H9 (cell line): ENCODE results near the gene NANOS2. TPM values are rescaled to one million over a fixed set of nuclear protein-coding genes. Genes with fewer than 3 reads are reported as not detected.

ENCODE experiments used
- DNase-seq: peaks from one replicate; pipeline ENCODE4 v3.0.0-alpha.2; 2017
- H2AFZ ChIP-seq: one replicate; pipeline ENCODE4 v1.6.1; 2013; ENCODE audit warnings: mild to moderate bottlenecking, low read length, control low read depth, moderate library complexity
- H2AK5ac ChIP-seq: 2 replicates; pipeline ENCODE4 v1.6.1; 2013; ENCODE audit warnings: low read length, control low read depth, mixed read lengths; ENCODE audit not compliant: insufficient read length
- H2BK120ac ChIP-seq: one replicate; pipeline ENCODE4 v1.6.1; 2013; ENCODE audit warnings: low read depth, mild to moderate bottlenecking, low read length, control low read depth, inconsistent platforms; ENCODE audit not compliant: poor library complexity, severe bottlenecking
- H2BK12ac ChIP-seq: 2 replicates; pipeline ENCODE4 v1.6.1; 2013; ENCODE audit warnings: low read length, control low read depth, mixed read lengths, low read depth; ENCODE audit not compliant: insufficient read length
- H2BK15ac ChIP-seq: 2 replicates; pipeline ENCODE4 v1.6.1; 2013; ENCODE audit warnings: low read depth, low read length, control low read depth
- H2BK20ac ChIP-seq: one replicate; pipeline ENCODE4 v1.6.1; 2013; ENCODE audit warnings: low read depth, mild to moderate bottlenecking, low read length, control low read depth, inconsistent platforms; ENCODE audit not compliant: poor library complexity, severe bottlenecking
- H2BK5ac ChIP-seq: 2 replicates; pipeline ENCODE4 v1.6.1; 2013; ENCODE audit warnings: low read length, control low read depth, mixed read lengths; ENCODE audit not compliant: insufficient read length
- H3K14ac ChIP-seq: 2 replicates; pipeline ENCODE4 v1.6.1; 2013; ENCODE audit warnings: low read length, control low read depth; ENCODE audit not compliant: insufficient read depth
- H3K18ac ChIP-seq: 2 replicates; pipeline ENCODE4 v1.6.1; 2013; ENCODE audit warnings: low read depth, mild to moderate bottlenecking, mixed read lengths, low read length, control low read depth; ENCODE audit not compliant: insufficient read length
- H3K23ac ChIP-seq: 2 replicates; pipeline ENCODE4 v1.6.1; 2013; ENCODE audit warnings: low read length, control low read depth, mixed read lengths, low read depth; ENCODE audit not compliant: insufficient read length
- H3K23me2 ChIP-seq: 2 replicates; pipeline ENCODE4 v1.6.1; 2013; ENCODE audit warnings: low read depth, mild to moderate bottlenecking, mixed read lengths, low read length, control low read depth; ENCODE audit not compliant: insufficient read length, poor library complexity, severe bottlenecking
- H3K27ac ChIP-seq: 2 replicates; pipeline ENCODE4 v1.5.1; 2013; ENCODE audit warnings: low read length, control low read depth, mixed read lengths, low read depth; ENCODE audit not compliant: insufficient read length
- H3K27me3 ChIP-seq: 2 replicates; pipeline ENCODE4 v1.6.1; 2013; ENCODE audit warnings: low read length, control low read depth, inconsistent platforms; ENCODE audit not compliant: insufficient read depth
- H3K4ac ChIP-seq: 2 replicates; pipeline ENCODE4 v1.6.1; 2013; ENCODE audit warnings: low read depth, mild to moderate bottlenecking, control low read depth, inconsistent platforms, low read length, moderate library complexity
- H3K4me1 ChIP-seq: 2 replicates; pipeline ENCODE4 v1.6.1; 2013; ENCODE audit warnings: low read length, control low read depth, inconsistent platforms; ENCODE audit not compliant: insufficient read depth
- H3K4me2 ChIP-seq: 2 replicates; pipeline ENCODE4 v1.6.1; 2013; ENCODE audit warnings: low read length, control low read depth, mixed read lengths; ENCODE audit not compliant: insufficient read length, insufficient read depth
- H3K56ac ChIP-seq: 2 replicates; pipeline ENCODE4 v1.6.1; 2013; ENCODE audit warnings: low read depth, mild to moderate bottlenecking, mixed read lengths, low read length, control low read depth; ENCODE audit not compliant: insufficient read length
- H3K79me1 ChIP-seq: 2 replicates; pipeline ENCODE4 v1.6.1; 2013; ENCODE audit warnings: low read depth, mild to moderate bottlenecking, moderate library complexity, low read length, control low read depth, inconsistent platforms; ENCODE audit not compliant: insufficient read depth, poor library complexity, severe bottlenecking
- H3K79me2 ChIP-seq: 2 replicates; pipeline ENCODE4 v1.6.1; 2013; ENCODE audit warnings: low read length, control low read depth, inconsistent platforms; ENCODE audit not compliant: insufficient read depth
- H3K9ac ChIP-seq: 2 replicates; pipeline ENCODE4 v1.6.1; 2013; ENCODE audit warnings: low read length, control low read depth, mixed read lengths; ENCODE audit not compliant: insufficient read length; ENCODE audit errors: extremely low read depth
- H3K9me3 ChIP-seq: one replicate; pipeline ENCODE4 v1.6.1; 2013; ENCODE audit warnings: low read depth, low read length, inconsistent platforms; ENCODE audit not compliant: control insufficient read depth
- H3T11ph ChIP-seq: one replicate; pipeline ENCODE4 v1.6.1; 2013; ENCODE audit warnings: mild to moderate bottlenecking, low read length, control low read depth, inconsistent platforms
- H4K20me1 ChIP-seq: one replicate; pipeline ENCODE4 v1.6.1; 2013; ENCODE audit not compliant: control insufficient read depth, insufficient read length, insufficient read depth
- H4K5ac ChIP-seq: 2 replicates; pipeline ENCODE4 v1.6.1; 2013; ENCODE audit warnings: low read depth, mild to moderate bottlenecking, mixed read lengths, low read length, control low read depth; ENCODE audit not compliant: insufficient read length
- H4K8ac ChIP-seq: replicated peaks from 2 replicates; pipeline ENCODE4 v1.6.1; 2013; ENCODE audit warnings: low read length, control low read depth, mixed read lengths, low read depth; ENCODE audit not compliant: insufficient read length
- H4K91ac ChIP-seq: 2 replicates; pipeline ENCODE4 v1.6.1; 2013; ENCODE audit warnings: low read depth, mild to moderate bottlenecking, moderate library complexity, mixed read lengths, low read length, control low read depth; ENCODE audit not compliant: insufficient read length
- H3K27ac Mint-ChIP-seq, 3 experiments: 2 replicates in 2 of 3; 3 replicates in 1 of 3; pipeline ENCODE4 v1.8.0; 2020 to 2021; ENCODE audit warnings: mixed read lengths in 3 of 3, mild to moderate bottlenecking in 1 of 3, moderate library complexity in 1 of 3
- H3K27me3 Mint-ChIP-seq: 2 replicates; pipeline ENCODE4 v1.8.0; 2021; ENCODE audit warnings: low read depth, mild to moderate bottlenecking, moderate library complexity, mixed read lengths
- H3K36me3 Mint-ChIP-seq, 3 experiments: 2 replicates in 2 of 3; 3 replicates in 1 of 3; pipeline ENCODE4 v1.8.0; 2020 to 2021; ENCODE audit warnings: low read depth in 3 of 3, mixed read lengths in 3 of 3; ENCODE audit not compliant: insufficient read depth in 1 of 3
- H3K4me1 Mint-ChIP-seq, 2 experiments: 2 replicates each; pipeline ENCODE4 v1.8.0; 2020; ENCODE audit warnings: mixed read lengths in 2 of 2
- H3K4me3 Mint-ChIP-seq, 2 experiments: 2 replicates in 1 of 2; 3 replicates in 1 of 2; pipeline ENCODE4 v1.8.0; 2020 to 2021; ENCODE audit warnings: mild to moderate bottlenecking in 2 of 2, mixed read lengths in 2 of 2, moderate library complexity in 1 of 2
- H3K9me3 Mint-ChIP-seq, 2 experiments: 2 replicates in 1 of 2; 3 replicates in 1 of 2; pipeline ENCODE4 v1.8.0; 2020; ENCODE audit warnings: mild to moderate bottlenecking in 2 of 2, mixed read lengths in 2 of 2, moderate library complexity in 1 of 2
- WGBS: extraction: QIAGEN DNeasy Blood & Tissue Kit; methylation state at CpG from one replicate; pipeline ENCODE4 v1.1.7; 2013; ENCODE audit warnings: missing lambda C conversion rate, low lambda C conversion rate, mixed read lengths; ENCODE audit not compliant: insufficient read length; ENCODE audit errors: extremely low coverage; 5-methylcytosine and 5-hydroxymethylcytosine counted together
- total RNA-seq: library from RNA; stranded (reverse); gene quantifications from 2 replicates; pipeline ENCODE4 v1.2.1, GENCODE V29; 2021
- TF ChIP-seq, protein P1 (sequence below): fragments of 200-600 bp; sonication (generic); conservative IDR thresholded peaks from 3 replicates; pipeline ENCODE4 v1.8.0; 2021; ENCODE audit warnings: antibody characterized with exemption, mild to moderate bottlenecking

NANOS2 gene
- total RNA-seq, 1 experiment from 2014 or later = not detected

DNA sequence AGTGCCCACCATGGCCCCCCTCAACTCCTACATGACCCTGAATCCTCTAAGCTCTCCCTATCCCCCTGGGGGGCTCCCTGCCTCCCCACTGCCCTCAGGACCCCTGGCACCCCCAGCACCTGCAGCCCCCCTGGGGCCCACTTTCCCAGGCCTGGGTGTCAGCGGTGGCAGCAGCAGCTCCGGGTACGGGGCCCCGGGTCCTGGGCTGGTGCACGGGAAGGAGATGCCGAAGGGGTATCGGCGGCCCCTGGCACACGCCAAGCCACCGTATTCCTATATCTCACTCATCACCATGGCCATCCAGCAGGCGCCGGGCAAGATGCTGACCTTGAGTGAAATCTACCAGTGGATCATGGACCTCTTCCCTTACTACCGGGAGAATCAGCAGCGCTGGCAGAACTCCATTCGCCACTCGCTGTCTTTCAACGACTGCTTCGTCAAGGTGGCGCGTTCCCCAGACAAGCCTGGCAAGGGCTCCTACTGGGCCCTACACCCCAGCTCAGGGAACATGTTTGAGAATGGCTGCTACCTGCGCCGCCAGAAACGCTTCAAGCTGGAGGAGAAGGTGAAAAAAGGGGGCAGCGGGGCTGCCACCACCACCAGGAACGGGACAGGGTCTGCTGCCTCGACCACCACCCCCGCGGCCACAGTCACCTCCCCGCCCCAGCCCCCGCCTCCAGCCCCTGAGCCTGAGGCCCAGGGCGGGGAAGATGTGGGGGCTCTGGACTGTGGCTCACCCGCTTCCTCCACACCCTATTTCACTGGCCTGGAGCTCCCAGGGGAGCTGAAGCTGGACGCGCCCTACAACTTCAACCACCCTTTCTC lies 42.3 kb downstream of the NANOS2 start:
- H3T11ph ChIP-seq = no peak overlapping the region
- no peaks in the 10 kb centered on the region for H3K27me3 ChIP-seq
- no peak overlapping the region for H3K4me2 ChIP-seq
- peaks cover 18 to 38% of the 10 kb centered on the region in 2 experiments for H3K4me1 Mint-ChIP-seq
- no peak overlapping the region for H3K14ac ChIP-seq
- no CpG with 5 or more reads among the region's 34 CpGs for WGBS
- no peak overlapping the region for H3K9ac ChIP-seq
- no peak overlapping the region for H2BK12ac ChIP-seq
- H3K4ac ChIP-seq = no peak overlapping the region
- H3K36me3 Mint-ChIP-seq = peaks cover 8 to 32% (median 25%) of the 10 kb centered on the region in 3 experiments; a peak in 6 of 7 replicates
- no peak overlapping the region for H4K8ac ChIP-seq
- no peak overlapping the region for H3K23ac ChIP-seq
- H3K4me3 Mint-ChIP-seq = no peak overlapping the region
- peaks cover 3% of the 10 kb centered on the region for H3K23me2 ChIP-seq
- H3K27me3 Mint-ChIP-seq = no peaks in the 10 kb centered on the region; the same call in 1 of the 2 replicates
- H2BK120ac ChIP-seq = no peak overlapping the region
- no peak overlapping the region for H3K56ac ChIP-seq
- no peak overlapping the region for H4K5ac ChIP-seq
- H3K9me3 ChIP-seq = no peaks in the 10 kb centered on the region
- no peaks in the 10 kb centered on the region for H3K9me3 Mint-ChIP-seq
- H4K20me1 ChIP-seq = peaks cover 3% of the 10 kb centered on the region
- no peak overlapping the region for H2BK15ac ChIP-seq
- peaks cover 2% of the 10 kb centered on the region; the same call in 1 of the 2 replicates for H3K79me2 ChIP-seq
- DNase-seq = no peak
- no peak overlapping the region for H2AK5ac ChIP-seq
- no peak overlapping the region for H2AFZ ChIP-seq
- H3K79me1 ChIP-seq = no peaks in the 10 kb centered on the region
- H3K18ac ChIP-seq = no peak overlapping the region
- no peak overlapping the region for H2BK20ac ChIP-seq
- no peaks in the 10 kb centered on the region for H3K4me1 ChIP-seq
- TF ChIP-seq, protein P1, sequence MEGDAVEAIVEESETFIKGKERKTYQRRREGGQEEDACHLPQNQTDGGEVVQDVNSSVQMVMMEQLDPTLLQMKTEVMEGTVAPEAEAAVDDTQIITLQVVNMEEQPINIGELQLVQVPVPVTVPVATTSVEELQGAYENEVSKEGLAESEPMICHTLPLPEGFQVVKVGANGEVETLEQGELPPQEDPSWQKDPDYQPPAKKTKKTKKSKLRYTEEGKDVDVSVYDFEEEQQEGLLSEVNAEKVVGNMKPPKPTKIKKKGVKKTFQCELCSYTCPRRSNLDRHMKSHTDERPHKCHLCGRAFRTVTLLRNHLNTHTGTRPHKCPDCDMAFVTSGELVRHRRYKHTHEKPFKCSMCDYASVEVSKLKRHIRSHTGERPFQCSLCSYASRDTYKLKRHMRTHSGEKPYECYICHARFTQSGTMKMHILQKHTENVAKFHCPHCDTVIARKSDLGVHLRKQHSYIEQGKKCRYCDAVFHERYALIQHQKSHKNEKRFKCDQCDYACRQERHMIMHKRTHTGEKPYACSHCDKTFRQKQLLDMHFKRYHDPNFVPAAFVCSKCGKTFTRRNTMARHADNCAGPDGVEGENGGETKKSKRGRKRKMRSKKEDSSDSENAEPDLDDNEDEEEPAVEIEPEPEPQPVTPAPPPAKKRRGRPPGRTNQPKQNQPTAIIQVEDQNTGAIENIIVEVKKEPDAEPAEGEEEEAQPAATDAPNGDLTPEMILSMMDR = no peak
- H4K91ac ChIP-seq = no peak overlapping the region
- no peak overlapping the region; a peak in 1 of 7 replicates for H3K27ac Mint-ChIP-seq
- no peak overlapping the region for H3K27ac ChIP-seq
- H2BK5ac ChIP-seq = no peak overlapping the region
